SIG-M5 treated with dmso at 0.1 percent for 504 hours (cell line): ENCODE measurements around the gene NCEH1.
A peak's percentile ranks its signal among the peaks of the same experiment; 100 is the strongest.

Experiments used
- DNase-seq: peaks from one replicate; lab custom pipeline; 2025; ENCODE audit not compliant: unreplicated experiment; lab: John Stamatoyannopoulos, UW

NCEH1 gene

DNA sequence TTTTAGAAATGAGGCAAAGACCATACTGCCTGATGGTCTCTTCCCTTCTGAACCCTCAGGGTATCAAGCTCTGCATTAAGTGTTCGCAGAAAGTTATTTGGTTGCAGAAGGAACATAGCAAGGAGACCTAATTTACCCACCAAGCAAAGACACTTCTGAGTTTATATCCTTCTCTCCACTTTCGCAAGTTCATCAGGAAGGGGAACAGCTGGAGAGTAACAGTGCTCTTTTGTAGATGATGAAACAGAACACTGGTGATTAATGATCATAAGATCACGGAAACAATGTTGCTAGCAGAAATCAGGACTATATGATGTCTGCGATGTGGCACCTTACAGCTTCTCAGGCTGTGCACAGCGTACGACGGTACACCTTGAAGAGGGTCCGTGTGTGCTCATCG, 62.1 kb downstream of the NCEH1 start:
- peak; percentile 71 for DNase-seq

DNA sequence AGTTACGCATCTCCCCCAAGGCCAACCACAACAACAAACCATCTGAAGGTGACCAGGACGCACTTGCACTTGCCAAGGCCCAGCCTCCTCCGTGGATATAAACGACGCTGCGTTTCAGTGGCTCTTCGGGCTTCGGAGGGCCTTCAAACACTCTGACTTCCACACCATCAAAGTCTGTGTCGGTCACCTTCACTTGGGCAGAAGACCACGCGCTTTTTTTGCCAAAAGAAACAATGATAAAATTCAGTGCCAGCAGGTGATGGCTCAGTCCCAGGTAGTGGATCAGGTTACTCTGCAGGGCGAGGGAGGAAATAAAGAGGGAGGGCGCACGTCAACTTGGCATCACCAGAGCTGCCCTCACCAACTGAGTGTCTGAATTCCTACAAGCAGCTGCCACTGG, 63.0 kb downstream of the NCEH1 start:
- DNase-seq = no peak

DNA sequence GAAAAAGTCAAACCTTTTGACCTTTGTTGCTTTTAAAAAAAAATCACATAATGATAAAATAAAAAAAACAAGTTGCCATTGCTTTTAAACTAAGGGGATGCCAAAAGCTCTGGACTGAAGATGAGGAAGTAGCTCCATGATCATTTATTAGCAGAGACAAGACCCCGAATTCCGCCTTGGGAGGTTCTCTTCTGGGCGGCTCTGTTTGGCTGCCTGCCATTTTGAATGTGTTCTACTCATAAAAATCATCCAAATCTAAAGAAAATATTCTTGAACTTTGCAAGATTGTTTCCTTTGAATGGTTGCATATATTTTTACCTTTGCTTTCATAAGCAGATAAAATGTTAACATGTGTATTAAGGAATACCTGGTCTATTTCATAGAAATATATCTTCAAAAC, 63.8 kb downstream of the NCEH1 start:
- DNase-seq = no peak

DNA sequence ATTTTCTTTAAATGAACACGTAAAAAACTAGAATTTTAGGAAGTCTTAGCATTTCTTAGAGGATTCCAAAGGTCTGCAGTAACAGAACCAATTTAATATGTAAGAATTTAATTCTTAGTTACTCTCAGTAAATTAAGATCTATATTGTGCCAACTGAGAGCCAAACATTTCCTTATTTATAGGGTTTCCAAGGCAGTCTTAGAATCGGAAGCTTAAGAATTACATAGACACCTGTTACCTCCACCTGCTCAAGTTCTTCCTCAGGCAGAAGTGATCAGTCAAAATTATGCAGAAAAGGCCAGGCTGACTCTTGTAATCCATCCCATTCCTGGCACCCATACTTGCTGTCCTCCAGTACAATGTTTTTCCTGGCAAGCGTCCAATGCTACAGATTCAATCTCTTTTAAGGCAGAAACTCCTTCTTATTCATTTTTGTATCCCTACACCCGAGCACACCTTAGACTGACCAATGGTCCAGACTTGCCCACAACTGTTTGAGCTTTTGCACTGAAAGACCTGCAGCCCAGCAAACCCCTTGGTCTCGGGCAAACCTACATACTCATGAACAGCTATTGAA, 64.3 kb downstream of the NCEH1 start:
- DNase-seq = no peak

DNA sequence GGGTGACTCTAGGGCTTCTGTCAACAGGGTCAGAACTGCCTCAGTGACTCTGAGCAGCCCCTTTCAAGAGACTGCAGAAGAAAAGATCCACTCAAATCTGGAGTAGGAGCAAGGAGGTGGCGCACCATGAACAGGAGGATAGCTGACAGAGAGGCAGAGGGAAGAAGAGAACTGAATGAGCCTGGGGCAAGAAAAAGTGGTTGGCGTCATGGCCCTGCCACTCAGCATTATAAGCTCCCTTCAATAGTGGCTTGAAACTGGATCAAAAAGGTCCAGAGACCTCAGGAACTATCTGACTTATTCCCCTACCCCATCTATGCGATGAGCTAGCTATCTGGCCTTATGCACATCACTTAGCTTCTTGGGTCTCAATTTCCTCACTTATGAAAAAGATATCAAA, 66.6 kb downstream of the NCEH1 start:
- no peak for DNase-seq

DNA sequence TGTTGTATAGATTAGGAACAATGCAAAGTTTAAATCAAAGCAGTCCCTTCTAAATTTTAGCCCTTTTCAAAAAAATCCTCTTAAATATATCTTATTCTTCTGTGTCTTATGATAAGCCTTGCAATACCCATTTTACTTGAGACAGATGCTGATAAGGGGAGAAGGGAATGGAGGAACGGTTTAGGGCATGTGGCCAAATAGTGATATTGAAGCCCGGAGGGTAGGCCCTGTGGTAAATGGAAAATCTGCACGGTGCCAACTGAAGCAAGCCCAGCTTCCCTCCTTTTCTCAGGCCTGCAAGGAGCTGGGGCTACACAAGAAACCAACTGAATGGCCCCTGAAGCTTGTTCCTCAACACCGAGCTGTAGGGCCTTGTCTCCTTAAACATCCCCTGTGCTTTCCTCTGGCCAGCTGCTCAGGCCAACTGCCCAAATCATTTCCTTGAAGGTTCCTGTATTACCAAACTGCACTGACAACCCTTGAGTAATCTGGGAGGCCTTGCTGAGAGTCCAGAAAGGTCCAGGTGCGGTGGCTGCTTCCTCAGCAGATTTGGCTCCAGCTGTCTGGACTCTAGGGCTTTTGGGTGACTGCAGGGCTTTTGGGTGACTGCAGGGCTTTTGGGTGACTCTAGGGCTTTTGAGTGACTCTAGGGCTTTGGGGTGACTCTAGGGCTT, 67.2 kb downstream of the NCEH1 start:
- DNase-seq = no peak

DNA sequence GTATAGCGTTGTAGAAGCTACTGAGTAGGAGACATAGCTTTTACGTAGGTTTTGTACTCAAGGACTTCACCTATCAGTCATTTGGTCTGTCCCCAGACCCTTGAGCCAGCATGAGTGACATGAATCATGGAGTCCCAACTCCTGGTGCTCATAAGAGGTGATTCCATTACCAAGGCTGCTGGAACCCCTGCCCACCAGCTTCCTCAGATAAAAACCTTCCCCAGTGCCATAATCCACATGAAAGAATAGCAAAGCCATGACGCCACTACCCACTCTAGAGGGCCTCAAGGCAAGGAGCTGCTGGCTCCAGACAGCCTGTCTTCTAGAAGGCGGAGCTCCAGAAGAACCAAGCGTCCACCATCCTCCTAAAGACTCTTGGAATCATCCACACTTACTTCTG, 69.6 kb downstream of the NCEH1 start:
- DNase-seq = no peak

DNA sequence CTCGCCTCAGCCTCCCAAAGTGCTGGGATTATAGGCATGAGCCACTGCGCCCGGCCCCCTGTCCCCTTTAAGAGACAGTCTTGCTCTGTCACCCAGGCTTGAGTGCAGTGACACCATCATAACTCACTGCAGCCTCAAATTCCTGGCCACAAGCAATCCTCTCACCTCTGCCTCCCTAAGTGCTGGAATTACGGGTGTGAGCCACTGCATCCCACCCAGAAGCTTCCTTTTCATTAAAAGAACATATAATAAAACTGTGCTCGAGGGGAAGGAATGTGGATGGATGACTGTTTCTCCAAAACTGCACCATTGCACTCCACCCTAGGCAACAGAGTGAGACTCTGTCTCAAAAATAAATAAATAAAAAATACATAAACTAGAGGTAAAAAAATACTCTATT, 70.1 kb downstream of the NCEH1 start:
- no peak for DNase-seq

DNA sequence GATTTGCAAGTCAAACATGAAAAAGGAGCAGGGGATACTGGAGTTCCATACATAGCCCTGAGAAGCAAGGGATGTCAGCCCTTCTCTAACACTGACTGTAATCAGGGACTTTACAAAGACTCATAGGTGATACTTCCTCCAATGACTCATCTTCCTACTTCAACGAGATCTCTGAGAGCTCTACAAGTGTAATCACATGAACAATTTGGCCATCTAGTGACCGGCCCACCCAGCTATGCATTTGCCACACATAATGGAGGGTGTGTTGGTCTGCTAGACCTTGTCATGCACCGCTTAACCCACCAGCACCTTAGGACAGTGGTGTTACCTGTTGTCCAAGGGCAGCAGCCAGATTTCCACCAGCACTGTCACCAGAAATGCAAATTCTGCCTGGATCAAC, 75.3 kb downstream of the NCEH1 start:
- no peak for DNase-seq

DNA sequence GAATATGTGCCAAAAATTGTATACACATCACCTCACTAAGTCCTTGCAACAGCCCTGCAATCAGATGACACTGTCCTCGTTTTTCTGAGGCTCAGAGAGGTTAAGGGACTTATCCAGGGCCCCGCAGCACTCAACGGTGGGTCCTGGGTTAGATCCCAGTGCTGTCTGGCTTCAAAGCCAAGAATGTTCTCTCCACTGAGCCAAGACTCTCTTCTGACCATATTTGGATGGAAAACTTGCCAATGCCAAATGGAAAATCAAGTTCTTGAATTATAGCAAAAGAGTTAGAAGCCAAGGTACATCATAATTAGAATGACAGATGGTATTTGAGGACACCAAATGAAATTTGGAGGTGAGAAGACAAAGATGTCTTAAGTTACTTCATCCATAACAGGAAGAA, 75.9 kb downstream of the NCEH1 start:
- DNase-seq = no peak

DNA sequence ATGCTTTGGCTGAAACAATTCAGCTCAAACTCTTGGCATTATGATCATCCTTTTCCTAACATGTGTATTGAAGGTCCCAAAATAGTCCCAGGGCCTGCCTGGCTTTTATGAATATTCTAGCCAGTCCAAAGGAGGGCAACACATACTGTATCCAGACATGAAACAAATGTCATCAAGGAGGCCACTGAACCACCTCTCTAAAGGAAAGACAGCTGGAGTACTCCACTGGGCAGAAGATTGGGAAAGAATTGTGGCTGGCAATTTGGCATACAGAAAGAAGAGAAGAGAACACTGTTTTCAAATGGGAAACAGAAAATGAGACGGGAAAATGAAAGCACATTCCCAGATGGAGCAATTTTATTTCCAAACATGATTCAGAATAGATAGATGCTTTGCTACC, 80.6 kb downstream of the NCEH1 start:
- no peak for DNase-seq

DNA sequence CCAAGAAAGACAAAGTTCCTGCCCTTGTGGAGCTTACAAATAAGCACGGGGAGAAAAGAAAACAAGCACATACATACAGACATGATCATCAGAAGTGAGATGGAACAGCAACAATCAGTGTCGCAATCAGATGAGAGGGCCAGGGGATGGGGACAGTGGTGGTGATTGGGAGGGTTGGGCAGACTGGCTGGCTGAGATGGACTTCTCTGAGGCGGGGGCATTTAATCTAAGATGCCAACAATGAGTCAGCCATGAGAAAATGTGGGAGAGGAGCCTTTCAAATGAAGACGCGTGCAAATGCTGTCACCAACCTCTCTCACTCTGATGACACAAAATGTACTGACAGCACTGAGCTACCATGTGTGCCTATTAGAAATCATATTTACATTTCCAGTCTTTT, 81.4 kb downstream of the NCEH1 start:
- DNase-seq = no peak

DNA sequence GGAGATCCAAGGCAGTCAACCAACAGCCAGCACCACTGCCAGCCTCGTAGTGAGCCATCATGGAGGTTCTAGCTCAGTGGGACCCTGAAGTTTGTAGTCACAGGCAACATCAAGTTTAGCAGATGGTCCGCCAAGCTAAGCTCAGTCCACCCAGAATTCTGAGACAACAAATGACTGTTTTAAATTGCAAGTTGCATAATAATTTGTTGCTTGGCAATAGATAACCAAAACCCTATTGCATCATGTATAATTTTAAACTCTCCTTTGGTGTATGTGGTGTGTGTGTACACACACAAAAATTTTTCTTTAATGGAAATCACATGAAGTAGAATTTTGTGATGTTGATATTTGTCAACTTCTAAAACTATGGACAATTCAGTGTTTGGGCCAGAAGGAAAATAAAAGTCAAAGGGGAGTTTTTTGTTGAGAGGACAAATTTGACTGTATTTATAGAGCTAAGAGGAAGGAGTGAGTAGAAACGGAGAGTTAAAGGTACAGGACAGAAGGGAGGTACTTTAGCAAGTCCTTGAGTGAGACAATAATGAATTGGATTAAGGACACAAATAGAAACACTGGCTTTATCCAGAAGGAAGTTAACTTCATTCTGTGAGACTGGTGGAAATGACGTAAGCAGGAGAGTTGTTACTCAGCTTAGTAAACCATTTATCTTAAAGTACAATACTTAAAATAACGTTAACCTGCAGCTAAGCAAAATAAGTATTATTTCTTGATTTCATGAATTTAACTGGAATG, 83.6 kb downstream of the NCEH1 start:
- peak; percentile 83 for DNase-seq

DNA sequence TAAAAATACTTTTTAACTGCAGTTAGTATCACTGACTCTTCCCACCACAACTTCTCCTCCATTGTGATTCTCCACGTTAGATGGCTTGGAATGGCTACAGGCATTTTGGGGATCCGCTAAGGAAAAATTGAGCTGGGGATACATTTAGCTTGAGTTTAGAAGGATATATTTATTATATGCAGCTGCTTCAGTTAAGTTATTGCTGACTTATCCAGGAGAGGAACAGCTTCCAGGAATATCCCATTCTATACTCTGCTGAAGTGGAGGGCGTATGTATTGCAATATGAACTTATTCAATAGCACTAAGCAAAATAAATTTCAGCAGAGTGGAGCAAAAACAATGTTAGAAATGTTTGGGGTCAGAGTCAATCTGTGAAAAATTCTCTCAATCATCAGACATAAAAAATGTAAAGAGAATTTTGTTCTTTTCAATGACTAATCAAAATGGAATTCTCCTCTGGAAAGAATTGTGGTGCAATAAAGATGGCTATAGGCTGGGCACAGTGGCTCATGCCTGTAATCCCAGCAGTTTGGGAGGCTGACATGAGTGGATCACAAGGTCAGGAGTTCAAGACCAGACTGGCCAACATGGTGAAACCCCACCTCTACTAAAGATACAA, 84.7 kb downstream of the NCEH1 start:
- no peak for DNase-seq

DNA sequence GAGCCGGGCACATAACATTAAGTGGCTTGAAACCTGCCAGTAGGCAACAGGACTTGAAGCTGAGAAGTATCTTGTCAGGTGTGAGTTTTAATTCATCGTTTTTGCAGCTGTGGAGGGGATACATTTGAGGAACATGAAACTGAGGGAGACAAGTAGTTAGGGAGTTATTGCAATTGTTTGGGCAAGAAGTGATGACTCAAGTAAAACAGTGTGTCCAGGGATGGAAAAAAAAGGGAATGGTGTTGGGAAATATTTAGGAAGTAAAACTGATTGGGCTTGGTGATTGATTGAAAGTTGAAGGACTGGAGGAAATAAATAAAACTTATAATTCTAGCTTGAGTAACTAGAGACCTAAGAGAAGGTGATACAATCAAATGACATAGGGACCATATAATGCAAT, 85.5 kb downstream of the NCEH1 start:
- DNase-seq = peak; percentile 37

DNA sequence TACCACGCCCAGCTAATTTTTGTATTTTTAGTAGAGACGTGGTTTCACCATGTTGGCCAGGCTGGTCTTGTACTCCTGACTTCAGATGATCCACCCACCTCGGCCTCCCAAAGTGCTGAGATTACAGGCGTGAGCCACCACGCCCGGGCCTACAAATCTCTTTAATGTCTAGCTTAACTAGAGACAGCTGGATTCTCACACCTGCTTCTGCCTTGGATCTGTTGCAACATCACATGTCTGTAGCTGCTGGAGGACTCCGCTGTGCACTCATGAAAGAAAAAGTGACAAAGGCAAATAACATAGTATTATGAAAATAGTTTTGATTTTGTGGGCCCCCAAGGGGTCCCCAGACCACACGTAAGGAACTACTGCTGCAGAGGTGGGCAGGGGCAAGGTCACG, 85.9 kb downstream of the NCEH1 start:
- no peak for DNase-seq

DNA sequence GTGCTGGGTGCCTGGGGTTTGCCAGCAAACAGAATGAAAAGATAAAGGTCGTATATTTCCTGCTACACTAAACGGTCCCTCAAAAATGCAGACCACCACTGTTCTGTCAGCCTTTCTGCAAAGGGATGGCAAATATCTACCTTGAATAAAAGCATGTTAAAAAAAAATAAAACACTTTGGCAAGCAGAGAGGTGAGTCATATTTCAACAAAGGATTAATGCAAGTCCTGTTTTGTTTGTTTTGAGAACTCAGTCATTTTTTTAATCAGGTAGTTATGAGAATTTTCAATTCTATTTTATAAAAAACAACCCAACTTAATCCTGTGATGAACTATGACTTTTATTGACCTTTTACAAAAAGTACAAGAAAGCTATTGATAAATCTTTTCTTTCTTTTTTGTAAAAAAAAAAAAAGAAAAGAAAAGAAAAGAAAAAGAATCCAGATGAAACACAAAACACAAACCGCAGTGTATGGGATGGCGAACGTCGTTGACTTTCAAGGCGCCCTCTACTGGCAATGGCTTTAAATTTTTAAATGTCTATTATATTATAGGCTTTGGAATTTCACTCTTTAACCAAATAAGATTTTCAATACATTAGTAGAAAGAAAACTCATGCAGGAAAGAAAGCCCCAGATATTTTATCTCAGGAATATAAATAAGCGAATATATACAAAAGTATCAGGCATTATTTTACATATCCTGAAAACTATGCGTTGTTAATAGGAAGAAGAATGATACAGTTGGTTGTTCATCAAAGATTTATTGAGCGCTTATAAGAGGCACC, 87.8 kb downstream of the NCEH1 start:
- peak; percentile 22 for DNase-seq

DNA sequence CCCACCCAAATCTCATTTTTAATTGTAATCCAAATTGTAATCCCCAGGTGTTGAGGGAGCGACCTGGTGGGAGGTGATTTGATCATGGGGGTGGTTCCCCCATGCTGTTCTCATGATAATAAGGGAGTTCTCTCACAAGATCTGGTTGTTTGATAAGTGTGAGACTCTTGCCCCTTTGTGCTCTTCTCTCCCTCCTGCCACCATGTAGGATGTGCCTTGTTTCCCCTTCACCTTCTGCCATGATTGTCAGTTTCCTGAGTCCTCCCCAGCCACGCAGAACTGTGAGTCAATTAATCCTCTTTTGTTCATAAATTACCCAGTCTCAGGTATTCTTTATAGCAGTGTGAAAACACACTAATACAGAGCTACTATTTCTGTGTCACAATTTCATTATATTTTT, 88.7 kb downstream of the NCEH1 start:
- no peak for DNase-seq

DNA sequence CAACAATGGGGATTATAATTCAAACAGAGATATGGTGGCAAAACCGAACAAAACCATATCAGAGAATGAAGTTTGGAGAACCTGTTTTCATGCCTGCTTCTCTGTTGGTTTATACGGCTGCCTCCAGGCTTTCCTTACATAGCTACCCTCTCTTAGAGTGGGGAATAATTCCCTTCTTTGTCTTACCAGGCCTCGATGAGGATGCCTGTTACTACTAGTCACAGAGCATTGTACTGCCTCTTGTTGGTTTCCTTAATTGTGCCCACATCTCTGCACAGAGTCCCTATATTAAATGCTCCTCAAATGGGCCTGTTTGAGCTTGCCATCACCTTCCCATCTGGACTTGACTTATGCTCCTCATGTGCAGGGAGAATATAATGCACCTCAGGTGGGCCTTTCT, 92.9 kb downstream of the NCEH1 start:
- no peak for DNase-seq

DNA sequence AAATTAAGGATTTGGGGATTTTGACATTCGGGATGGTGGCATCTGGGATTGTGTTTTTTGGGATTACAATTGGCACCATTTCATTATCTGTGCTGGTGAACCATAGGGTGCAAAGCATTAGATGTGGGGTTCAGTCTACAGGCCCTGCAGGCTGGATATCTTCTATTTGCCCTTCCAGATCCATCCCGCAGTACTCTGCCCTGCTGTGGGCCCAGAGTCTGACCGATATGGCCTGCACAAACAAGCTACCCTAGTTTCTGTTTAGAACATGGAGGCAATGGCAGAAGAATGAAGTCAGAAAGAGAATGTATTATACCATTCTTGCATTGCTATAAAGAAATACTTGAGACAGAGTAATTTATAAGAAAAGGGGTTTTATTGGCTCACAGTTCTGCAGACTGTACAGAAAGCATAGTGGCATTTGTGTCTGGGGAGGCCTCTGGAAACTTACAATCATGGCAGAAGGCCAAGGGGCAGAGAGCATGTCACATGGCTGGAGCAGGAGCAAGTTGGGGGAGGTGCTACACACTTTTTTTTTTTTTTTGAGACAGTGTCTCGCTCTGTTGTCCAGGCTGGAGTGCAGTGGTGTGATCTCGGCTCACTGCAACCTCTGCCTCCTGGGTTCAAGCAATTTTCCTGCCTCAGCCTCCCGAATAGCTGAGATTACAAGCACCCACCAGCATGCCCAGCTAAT, 93.7 kb downstream of the NCEH1 start:
- no peak for DNase-seq

DNA sequence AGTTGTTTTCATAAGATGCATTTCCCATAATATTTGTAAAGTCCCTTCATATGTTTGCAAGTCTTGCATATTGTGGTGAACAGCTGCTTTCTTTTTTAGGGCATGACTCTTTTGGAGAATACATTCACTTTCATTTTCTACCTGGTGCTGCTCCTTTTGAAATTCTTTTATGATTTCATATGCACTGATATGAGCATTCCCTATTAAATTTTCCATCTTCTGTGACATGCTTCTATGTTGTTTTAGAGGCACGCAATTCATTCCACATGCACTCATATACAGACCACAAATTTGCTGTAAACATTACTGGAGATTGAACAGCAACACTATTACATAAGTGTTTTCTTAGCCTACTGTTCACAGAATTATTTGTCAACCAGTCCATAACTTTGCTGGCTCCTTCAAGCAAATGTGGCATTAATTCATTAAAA, 94.8 kb downstream of the NCEH1 start:
- no peak for DNase-seq
